GM23248 (cell line): Measurements from ENCODE around the gene GPATCH1.

Experiments used
- EZH2 ChIP-seq: fragments of 200-600 bp; sonication (generic); IDR thresholded peaks from 2 replicates; pipeline ENCODE4 v1.6.1; 2018; ENCODE audit warnings: antibody characterized with exemption, mild to moderate bottlenecking; ENCODE audit not compliant: insufficient read depth, poor library complexity, severe bottlenecking
- EZH2phosphoT487 ChIP-seq: fragments of 200-600 bp; sonication (generic); IDR thresholded peaks from 2 replicates; pipeline ENCODE4 v1.6.1; 2018; ENCODE audit warnings: antibody characterized with exemption, moderate library complexity, mild to moderate bottlenecking, low read depth; ENCODE audit not compliant: insufficient read depth

DNA sequence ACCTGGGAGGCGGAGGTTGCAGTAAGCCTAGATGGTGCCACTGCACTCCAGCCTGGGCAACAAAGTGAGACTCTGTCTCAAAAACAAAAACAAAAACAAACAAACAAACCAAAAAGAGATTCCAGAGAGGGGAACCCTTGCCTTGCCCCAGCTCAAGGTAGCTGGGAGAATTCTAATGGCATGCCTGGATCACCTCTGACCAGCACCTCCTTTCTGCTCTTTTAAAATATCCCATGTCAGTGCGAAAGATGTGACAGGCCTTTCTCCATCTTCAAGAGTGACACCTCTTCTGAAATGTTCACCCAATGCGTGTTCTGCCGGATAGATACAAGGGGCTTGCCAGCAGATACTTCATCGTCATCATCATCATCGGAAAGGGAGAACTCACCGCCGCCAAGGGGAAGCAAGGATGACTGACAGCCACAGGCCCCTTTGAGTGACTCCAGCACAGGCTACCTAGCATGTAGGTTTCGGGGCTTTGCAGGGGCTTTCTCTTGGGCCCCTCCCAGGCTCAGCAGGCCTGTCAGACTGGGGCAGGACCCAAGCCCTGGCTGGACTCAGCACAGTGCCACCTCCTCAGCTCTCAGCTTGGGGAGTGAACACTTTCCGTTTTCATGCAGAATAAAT lies 94.3 kb downstream of the GPATCH1 start:
- TF ChIP-seq EZH2 (no peak), EZH2phosphoT487 (no peak)
